HepG2 (cell line): ENCODE data around the gene TMEM266. TPM values are rescaled to one million over a fixed set of nuclear protein-coding genes. Genes with fewer than 3 reads are reported as not detected.

Experiments used
- ATAC-seq: fragments of 200-7000 bp; cut with Tn5 transposase; 3 replicates; pipeline ENCODE4 v1.9.1; 2020; ENCODE audit warnings: mild to moderate bottlenecking, moderate library complexity
- BruUV-seq: library from RNA; stranded (reverse); fragments of 400-500 nt; replicated peaks from 2 replicates; lab custom pipeline; 2021; lab: Mats Ljungman, UMichigan
- CTCF ChIA-PET: fragments of 300-600 bp; formaldehyde crosslinking; extraction: SDS; loops from one replicate; lab custom pipeline; 2021; ENCODE audit warnings: low total read pairs, inconsistent platforms, low intra/inter-chr PET ratio; lab: Yijun Ruan, JAX
- POLR2A ChIA-PET: fragments of 350-600 bp; sonication (Branson Sonifier 250); formaldehyde crosslinking; loops from one replicate; lab custom pipeline; 2020; ENCODE audit warnings: antibody characterized with exemption, inconsistent platforms; lab: Yijun Ruan, JAX
- DNase-seq: peaks from one replicate; pipeline ENCODE4 v3.0.0-alpha.2; 2015; ENCODE audit warnings: low spot score
- FAIRE-seq: peaks from 3 replicates; lab custom pipeline; 2011; peaks lifted over from hg19 to GRCh38; lab: Jason Lieb, UNC
- H2AFZ ChIP-seq: one replicate; pipeline ENCODE4 v1.6.1; 2011; ENCODE audit warnings: low read length, inconsistent platforms
- H3K27ac ChIP-seq: fragments of 300-600 bp; 3 replicates; pipeline ENCODE4 v1.8.0; 2011; ENCODE audit warnings: mixed run types, mild to moderate bottlenecking, mixed read lengths, low read length, inconsistent platforms; ENCODE audit not compliant: insufficient read depth; ENCODE audit errors: extremely low read length
- H3K27me3 ChIP-seq, 2 experiments: fragments of 200-600 bp in 1 of 2; 2 replicates in 1 of 2; 3 replicates in 1 of 2; pipeline versions ENCODE4 v1.6.0 to v1.8.0; 2011; ENCODE audit warnings: low read length in 2 of 2, mild to moderate bottlenecking in 2 of 2, moderate library complexity in 2 of 2, inconsistent platforms in 1 of 2; ENCODE audit not compliant: insufficient read depth in 2 of 2, control insufficient read depth in 1 of 2
- H3K36me3 ChIP-seq, 2 experiments: fragments of 200-600 bp in 1 of 2; replicated peaks in 1 of 2; 2 replicates in 1 of 2; 3 replicates in 1 of 2; pipeline versions ENCODE4 v1.5.1 to v1.8.0; 2011; ENCODE audit warnings: low read length in 2 of 2, inconsistent platforms in 1 of 2; ENCODE audit not compliant: insufficient read depth in 2 of 2, control insufficient read depth in 1 of 2
- H3K4me1 ChIP-seq: 2 replicates; pipeline ENCODE4 v1.5.1; 2012; ENCODE audit warnings: low read length, inconsistent platforms; ENCODE audit not compliant: insufficient read depth
- H3K4me2 ChIP-seq: 2 replicates; pipeline ENCODE4 v1.6.0; 2011; ENCODE audit warnings: low read depth, low read length, inconsistent platforms
- H3K4me3 ChIP-seq, 3 experiments: fragments of 200-600 bp in 1 of 3; sonication (generic), shearing (Covaris generic) in 1 of 3; replicated peaks in 1 of 3; 2 replicates each; pipeline ENCODE4 v1.5.1; 2011 to 2016; ENCODE audit warnings: low read length in 3 of 3, inconsistent platforms in 2 of 3, low read depth in 2 of 3, mild to moderate bottlenecking in 2 of 3, control low read depth in 1 of 3, mixed read lengths in 1 of 3; ENCODE audit not compliant: insufficient read depth in 1 of 3
- H3K79me2 ChIP-seq: one replicate; pipeline ENCODE4 v1.6.1; 2011; ENCODE audit warnings: low read length, inconsistent platforms; ENCODE audit not compliant: insufficient read depth
- H3K9ac ChIP-seq: 2 replicates; pipeline ENCODE4 v1.6.0; 2011; ENCODE audit warnings: mild to moderate bottlenecking, low read depth, low read length, inconsistent platforms; ENCODE audit not compliant: insufficient read depth
- H3K9me3 ChIP-seq: 2 replicates; pipeline ENCODE4 v1.5.1; 2012; ENCODE audit warnings: mild to moderate bottlenecking, low read length
- H4K20me1 ChIP-seq: 2 replicates; pipeline ENCODE4 v1.6.0; 2011; ENCODE audit warnings: inconsistent platforms, mild to moderate bottlenecking, low read length, moderate library complexity; ENCODE audit not compliant: insufficient read depth
- AKNA ChIP-seq: sonication (generic); formaldehyde crosslinking; IDR thresholded peaks from 2 replicates; pipeline ENCODE4 v1.4.0; 2020; ENCODE audit warnings: missing genetic modification reagents, borderline replicate concordance
- GABPB1 ChIP-seq: IDR thresholded peaks from 2 replicates; pipeline ENCODE4 v1.6.1; 2016; ENCODE audit warnings: mild to moderate bottlenecking, missing genetic modification reagents, moderate library complexity, missing compliant biosample characterization
- MXD3 ChIP-seq: IDR thresholded peaks from 2 replicates; pipeline ENCODE4 v1.6.1; 2016; ENCODE audit warnings: mild to moderate bottlenecking, missing biosample characterization, missing genetic modification reagents
- MYNN ChIP-seq: sonication (generic); formaldehyde crosslinking; IDR thresholded peaks from 2 replicates; pipeline ENCODE4 v1.4.0; 2020; ENCODE audit warnings: mild to moderate bottlenecking, low read depth, missing genetic modification reagents
- RNF2 ChIP-seq: fragments of 450-650 bp; conservative IDR thresholded peaks from 2 replicates; pipeline ENCODE4 v1.6.1; 2016; ENCODE audit warnings: low read depth
- SPEN ChIP-seq: sonication (generic); formaldehyde crosslinking; IDR thresholded peaks from 2 replicates; pipeline ENCODE4 v1.5.1; 2020; ENCODE audit warnings: low read depth, mild to moderate bottlenecking, missing genetic modification reagents
- ZBTB38 ChIP-seq: sonication (generic); formaldehyde crosslinking; IDR thresholded peaks from 2 replicates; pipeline ENCODE4 v1.5.1; 2020; ENCODE audit warnings: mild to moderate bottlenecking, missing genetic modification reagents
- ZMYM4 ChIP-seq: sonication (generic); formaldehyde crosslinking; IDR thresholded peaks from 2 replicates; pipeline ENCODE4 v1.8.1; 2023; ENCODE audit warnings: mild to moderate bottlenecking, missing genetic modification reagents
- ZNF224 ChIP-seq: sonication (generic); formaldehyde crosslinking; IDR thresholded peaks from 2 replicates; pipeline ENCODE4 v1.5.0; 2020; ENCODE audit warnings: mild to moderate bottlenecking, missing genetic modification reagents
- ZNF33A ChIP-seq: sonication (generic); formaldehyde crosslinking; IDR thresholded peaks from 2 replicates; pipeline ENCODE4 v1.5.1; 2020; ENCODE audit warnings: missing genetic modification reagents, mild to moderate bottlenecking, moderate library complexity, borderline replicate concordance
- ZNF432 ChIP-seq: sonication (generic); formaldehyde crosslinking; IDR thresholded peaks from 2 replicates; pipeline ENCODE4 v1.5.0; 2020; ENCODE audit warnings: missing genetic modification reagents, mild to moderate bottlenecking, borderline replicate concordance
- ZNF674 ChIP-seq: sonication (generic); formaldehyde crosslinking; IDR thresholded peaks from 2 replicates; pipeline ENCODE4 v1.5.0; 2020; ENCODE audit warnings: low read depth, mild to moderate bottlenecking, missing genetic modification reagents
- WGBS: methylation state at CpG from one replicate; pipeline ENCODE4 v1.1.6; 2017; ENCODE audit warnings: low lambda C conversion rate; 5-methylcytosine and 5-hydroxymethylcytosine counted together
- in situ Hi-C: cut with HindIII; loops from 2 replicates; pipeline ENCODE4 v1.10.0; 2017; ENCODE audit warnings: low pct_unique_long_range_greater_than_20kb; ENCODE audit not compliant: extremely low pct_ligation_motif_present
- intact Hi-C: fragments of 100-400 bp; cut with micrococcal nuclease; formaldehyde crosslinking; loops from one replicate; pipeline ENCODE4 v1.10.0; 2022; ENCODE audit not compliant: unreplicated experiment
- polyA plus RNA-seq, 8 experiments: library from polyadenylated mRNA; depleted of rRNA in 3 of 8; stranded (reverse) in 7 of 8; unstranded in 1 of 8; fragments of >200 nt; fragmentation: Illumina TruSeq in 4 of 8; extraction: Trizol in 4 of 8; gene quantifications; 2 replicates each; pipeline versions ENCODE4 v1.2.1 to v1.2.3, GENCODE V29; 2011 to 2016; ENCODE audit warnings: low read depth in 4 of 8, missing spikeins in 1 of 8, mixed read lengths in 1 of 8; ENCODE audit not compliant: insufficient read depth in 1 of 8
- total RNA-seq, 5 experiments: library from RNA; depleted of rRNA; stranded (reverse); fragments of >200 nt; fragmentation: Illumina TruSeq; extraction: Trizol; gene quantifications; 2 replicates each; pipeline ENCODE4 v1.2.3, GENCODE V29; 2016; ENCODE audit warnings: low read depth in 1 of 5
- TF ChIP-seq, protein P1 (sequence below): sonication (generic); formaldehyde crosslinking; IDR thresholded peaks from 2 replicates; pipeline ENCODE4 v1.5.0; 2020; ENCODE audit warnings: missing genetic modification reagents
- TF ChIP-seq, protein P2 (sequence below): sonication (generic); formaldehyde crosslinking; IDR thresholded peaks from 2 replicates; pipeline ENCODE4 v1.4.0; 2020; ENCODE audit warnings: missing genetic modification reagents

The TMEM266 gene
- total and polyA plus RNA-seq, 2 of the 13 experiments (the other 11 are each of a cell fraction or from before 2014, with no cell fraction given) = 0.04 TPM; not detected in 1

DNA sequence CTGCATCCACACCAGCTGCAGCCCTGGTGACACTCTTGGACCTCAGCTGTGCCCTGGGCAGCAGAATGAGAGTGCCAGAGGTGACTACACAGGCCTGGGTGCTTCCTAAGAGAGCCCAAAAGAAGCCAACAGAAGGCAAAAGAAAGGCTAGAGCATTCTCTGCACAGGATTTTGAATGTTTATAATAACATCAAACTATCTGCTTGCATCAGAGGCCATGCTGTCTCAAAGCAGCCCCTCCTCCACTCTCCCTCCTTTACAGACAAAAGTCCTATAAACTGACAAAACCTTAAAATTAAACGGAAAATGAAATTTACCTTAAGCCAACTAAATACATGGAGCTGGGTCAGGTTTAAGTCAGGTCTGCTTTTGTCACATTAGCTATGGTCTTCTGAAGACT is 155.8 kb downstream of the TMEM266 start:
- Histone ChIP-seq H3K4me3 (no peak overlapping the region), H3K9me3 (no peaks in the 10 kb centered on the region), H3K4me2 (no peak overlapping the region), H3K36me3 (peaks cover 40 to 61% of the 10 kb centered on the region in 2 experiments), H3K4me1 (no peaks in the 10 kb centered on the region), H4K20me1 (0 out of 2 replicates have a peak, but pooled peaks cover 4% of the 10 kb centered on the region), H3K27ac (no peak overlapping the region), H3K27me3 (no peaks in the 10 kb centered on the region), H3K9ac (no peak overlapping the region), H2AFZ (no peak overlapping the region), H3K79me2 (no peaks in the 10 kb centered on the region)
- no peak for ATAC-seq
- FAIRE-seq = no peak
- 90% methylated on average over 1 of the region's 1 CpG for WGBS
- CTCF ChIA-PET = no interaction called here
- POLR2A ChIA-PET = no interaction called here
- in situ Hi-C loops (no loop called here), intact Hi-C loops (no loop called here)
- no peak for DNase-seq
- BruUV-seq = no TSS peak
- TF ChIP-seq, protein P1, sequence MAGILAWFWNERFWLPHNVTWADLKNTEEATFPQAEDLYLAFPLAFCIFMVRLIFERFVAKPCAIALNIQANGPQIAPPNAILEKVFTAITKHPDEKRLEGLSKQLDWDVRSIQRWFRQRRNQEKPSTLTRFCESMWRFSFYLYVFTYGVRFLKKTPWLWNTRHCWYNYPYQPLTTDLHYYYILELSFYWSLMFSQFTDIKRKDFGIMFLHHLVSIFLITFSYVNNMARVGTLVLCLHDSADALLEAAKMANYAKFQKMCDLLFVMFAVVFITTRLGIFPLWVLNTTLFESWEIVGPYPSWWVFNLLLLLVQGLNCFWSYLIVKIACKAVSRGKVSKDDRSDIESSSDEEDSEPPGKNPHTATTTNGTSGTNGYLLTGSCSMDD (CRISPR knock-in tag) = no peak
- TF ChIP-seq MXD3 (CRISPR knock-in tag) (no peak), GABPB1 (no peak), ZMYM4 (CRISPR knock-in tag) (no peak), AKNA (no peak), ZNF33A (no peak), ZNF432 (CRISPR knock-in tag) (no peak), ZBTB38 (no peak), SPEN (CRISPR knock-in tag) (no peak), MYNN (CRISPR knock-in tag) (no peak), RNF2 (no peak), ZNF224 (no peak), ZNF674 (CRISPR knock-in tag) (no peak)
- TF ChIP-seq, protein P2, sequence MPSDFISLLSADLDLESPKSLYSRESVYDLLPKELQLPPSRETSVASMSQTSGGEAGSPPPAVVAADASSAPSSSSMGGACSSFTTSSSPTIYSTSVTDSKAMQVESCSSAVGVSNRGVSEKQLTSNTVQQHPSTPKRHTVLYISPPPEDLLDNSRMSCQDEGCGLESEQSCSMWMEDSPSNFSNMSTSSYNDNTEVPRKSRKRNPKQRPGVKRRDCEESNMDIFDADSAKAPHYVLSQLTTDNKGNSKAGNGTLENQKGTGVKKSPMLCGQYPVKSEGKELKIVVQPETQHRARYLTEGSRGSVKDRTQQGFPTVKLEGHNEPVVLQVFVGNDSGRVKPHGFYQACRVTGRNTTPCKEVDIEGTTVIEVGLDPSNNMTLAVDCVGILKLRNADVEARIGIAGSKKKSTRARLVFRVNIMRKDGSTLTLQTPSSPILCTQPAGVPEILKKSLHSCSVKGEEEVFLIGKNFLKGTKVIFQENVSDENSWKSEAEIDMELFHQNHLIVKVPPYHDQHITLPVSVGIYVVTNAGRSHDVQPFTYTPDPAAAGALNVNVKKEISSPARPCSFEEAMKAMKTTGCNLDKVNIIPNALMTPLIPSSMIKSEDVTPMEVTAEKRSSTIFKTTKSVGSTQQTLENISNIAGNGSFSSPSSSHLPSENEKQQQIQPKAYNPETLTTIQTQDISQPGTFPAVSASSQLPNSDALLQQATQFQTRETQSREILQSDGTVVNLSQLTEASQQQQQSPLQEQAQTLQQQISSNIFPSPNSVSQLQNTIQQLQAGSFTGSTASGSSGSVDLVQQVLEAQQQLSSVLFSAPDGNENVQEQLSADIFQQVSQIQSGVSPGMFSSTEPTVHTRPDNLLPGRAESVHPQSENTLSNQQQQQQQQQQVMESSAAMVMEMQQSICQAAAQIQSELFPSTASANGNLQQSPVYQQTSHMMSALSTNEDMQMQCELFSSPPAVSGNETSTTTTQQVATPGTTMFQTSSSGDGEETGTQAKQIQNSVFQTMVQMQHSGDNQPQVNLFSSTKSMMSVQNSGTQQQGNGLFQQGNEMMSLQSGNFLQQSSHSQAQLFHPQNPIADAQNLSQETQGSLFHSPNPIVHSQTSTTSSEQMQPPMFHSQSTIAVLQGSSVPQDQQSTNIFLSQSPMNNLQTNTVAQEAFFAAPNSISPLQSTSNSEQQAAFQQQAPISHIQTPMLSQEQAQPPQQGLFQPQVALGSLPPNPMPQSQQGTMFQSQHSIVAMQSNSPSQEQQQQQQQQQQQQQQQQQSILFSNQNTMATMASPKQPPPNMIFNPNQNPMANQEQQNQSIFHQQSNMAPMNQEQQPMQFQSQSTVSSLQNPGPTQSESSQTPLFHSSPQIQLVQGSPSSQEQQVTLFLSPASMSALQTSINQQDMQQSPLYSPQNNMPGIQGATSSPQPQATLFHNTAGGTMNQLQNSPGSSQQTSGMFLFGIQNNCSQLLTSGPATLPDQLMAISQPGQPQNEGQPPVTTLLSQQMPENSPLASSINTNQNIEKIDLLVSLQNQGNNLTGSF = no peak
